ENCODE measurements around the gene THBS3.

THBS3 gene

DNA sequence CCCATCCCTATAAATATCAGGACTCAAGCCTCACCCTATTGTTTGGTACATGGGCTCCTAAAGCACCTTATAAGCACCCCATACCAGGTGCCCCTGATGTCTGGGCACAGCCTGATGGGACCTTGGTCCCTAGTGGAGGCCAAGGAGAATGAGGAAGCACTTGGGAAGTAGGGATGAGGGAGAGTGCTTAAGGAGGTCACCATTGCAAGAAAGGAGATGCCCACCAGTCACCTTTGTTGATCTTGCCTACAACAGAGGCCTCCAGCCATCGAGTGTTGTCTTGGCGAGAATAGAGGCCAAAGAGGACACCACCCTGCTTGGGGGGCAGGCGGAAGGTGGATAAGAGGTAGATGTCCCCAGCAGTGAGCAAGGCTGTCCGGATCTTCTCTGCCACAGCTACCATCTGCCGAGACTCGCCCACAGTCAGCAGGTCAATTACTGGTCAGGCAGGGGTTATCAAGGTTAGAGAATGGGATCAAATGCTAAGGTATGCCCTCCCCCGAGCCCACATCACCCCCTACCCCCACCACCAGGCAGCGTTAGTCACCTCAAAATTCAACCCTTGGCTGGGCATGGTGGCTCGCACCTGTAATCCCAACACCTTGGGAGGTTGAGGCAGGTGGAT lies 1.6 kb downstream of the THBS3 start:
- no peak for DNase-seq (ENCODE audit: extremely low read depth, low read depth)
- TF ChIP-seq, protein P1, sequence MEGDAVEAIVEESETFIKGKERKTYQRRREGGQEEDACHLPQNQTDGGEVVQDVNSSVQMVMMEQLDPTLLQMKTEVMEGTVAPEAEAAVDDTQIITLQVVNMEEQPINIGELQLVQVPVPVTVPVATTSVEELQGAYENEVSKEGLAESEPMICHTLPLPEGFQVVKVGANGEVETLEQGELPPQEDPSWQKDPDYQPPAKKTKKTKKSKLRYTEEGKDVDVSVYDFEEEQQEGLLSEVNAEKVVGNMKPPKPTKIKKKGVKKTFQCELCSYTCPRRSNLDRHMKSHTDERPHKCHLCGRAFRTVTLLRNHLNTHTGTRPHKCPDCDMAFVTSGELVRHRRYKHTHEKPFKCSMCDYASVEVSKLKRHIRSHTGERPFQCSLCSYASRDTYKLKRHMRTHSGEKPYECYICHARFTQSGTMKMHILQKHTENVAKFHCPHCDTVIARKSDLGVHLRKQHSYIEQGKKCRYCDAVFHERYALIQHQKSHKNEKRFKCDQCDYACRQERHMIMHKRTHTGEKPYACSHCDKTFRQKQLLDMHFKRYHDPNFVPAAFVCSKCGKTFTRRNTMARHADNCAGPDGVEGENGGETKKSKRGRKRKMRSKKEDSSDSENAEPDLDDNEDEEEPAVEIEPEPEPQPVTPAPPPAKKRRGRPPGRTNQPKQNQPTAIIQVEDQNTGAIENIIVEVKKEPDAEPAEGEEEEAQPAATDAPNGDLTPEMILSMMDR (IDR thresholded peaks at IDR 0.05; ENCODE audit: low read depth, low read length), result no peak

DNA sequence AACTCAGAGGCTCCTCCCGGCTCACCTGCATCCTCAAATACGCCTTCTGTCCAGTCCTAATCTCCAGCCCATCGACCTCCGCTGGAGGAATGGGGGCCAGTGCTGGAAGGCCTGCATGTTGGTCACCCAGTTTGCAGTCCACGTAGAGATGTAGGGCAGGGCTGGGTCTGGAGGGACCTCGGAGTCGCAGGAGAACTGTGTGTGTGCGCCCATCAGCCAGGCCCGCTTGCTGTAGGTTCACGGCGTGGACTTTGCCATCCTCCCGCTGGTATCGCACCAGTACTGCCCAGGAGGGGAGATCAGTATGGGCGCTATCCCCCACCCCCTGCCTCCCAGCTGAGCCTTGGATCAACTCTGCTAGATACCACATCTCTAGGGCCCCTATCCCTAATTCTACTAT lies 2.7 kb downstream of the THBS3 start:
- DNase-seq (ENCODE audit: extremely low read depth, low read depth), result no peak
- TF ChIP-seq, protein P1 (IDR thresholded peaks at IDR 0.05; ENCODE audit: low read depth, low read length), result no peak

DNA sequence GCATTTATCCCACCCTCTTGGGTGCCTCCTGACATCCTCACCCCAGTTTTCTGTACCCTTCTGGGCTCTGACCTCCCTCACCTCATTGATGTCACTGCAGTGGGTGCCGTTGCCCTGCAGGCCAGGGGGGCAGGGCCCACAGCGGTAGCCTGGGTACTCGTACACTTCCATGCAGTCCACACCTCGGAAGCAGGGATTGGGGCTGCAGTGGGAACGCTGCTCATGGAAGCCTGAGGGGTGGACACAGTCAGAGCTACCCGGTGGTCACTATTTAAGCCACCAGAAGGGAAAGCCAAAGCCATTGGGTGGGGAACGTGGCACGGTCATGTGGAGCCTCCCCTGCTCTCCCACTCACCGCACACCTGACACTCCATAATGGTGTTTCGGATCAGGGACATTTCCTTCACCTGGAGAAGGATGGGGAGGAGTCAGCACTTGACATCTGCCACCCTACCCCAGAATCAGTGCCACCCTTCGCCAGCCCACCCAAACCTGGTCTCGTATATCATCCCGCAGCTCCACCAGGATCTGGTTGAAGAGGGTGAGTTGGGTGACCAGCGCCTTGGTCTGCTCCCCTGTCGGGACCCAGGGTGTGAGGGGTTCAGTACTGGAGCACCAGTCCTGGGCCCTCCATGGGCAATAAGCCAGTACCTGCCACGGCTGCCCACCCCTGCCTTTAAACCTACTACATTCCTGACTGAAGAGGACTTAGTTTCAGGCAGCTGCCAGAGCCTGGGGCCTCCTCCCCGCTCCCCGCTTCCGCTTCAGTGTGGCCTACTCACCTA lies 4.8 kb downstream of the THBS3 start:
- TF ChIP-seq, protein P1 (IDR thresholded peaks at IDR 0.05; ENCODE audit: low read depth, low read length), result no peak
- no peak for DNase-seq (ENCODE audit: extremely low read depth, low read depth)

DNA sequence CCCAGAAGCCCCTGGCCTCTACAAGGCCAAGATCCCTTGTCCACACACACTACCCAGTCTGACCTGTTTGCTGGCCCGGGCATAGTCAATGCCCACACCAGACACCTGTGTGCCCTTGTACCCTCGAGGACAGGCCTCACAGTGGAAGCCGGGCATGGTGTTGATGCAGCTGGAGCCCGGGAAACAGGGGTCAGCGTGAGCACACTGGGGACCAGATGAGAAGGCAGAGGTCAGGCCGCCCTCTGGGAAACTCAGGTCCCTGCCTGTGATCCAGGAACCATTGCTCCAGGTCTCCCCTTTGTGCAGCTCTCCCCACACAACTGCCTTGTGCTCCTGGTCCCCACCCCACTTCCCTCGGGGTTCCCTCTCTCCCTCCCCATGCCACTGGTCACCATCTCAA lies 5.5 kb downstream of the THBS3 start:
- DNase-seq (ENCODE audit: extremely low read depth, low read depth), result no peak
- TF ChIP-seq, protein P1 (IDR thresholded peaks at IDR 0.05; ENCODE audit: low read depth, low read length), result no peak

DNA sequence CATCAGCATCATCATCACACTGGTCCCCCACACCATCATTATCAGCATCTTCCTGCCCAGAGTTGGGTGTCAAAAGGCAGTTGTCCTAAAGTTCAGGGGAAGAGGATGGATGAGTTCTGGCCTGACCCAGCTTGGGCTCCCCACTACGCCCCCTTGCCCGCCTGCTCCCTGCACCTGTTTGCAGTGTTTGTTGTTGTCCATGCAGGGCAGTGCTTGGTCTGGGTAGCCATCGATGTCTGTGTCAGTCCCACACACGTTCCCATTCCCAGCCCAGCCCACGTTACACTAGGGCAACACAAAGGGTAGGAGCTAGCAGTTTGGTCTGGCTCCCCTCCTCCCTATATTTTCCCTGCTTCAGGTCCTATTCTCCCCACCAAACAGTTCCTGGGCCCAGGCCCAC lies 6.8 kb downstream of the THBS3 start:
- TF ChIP-seq, protein P1 (IDR thresholded peaks at IDR 0.05; ENCODE audit: low read depth, low read length), result no peak
- DNase-seq (ENCODE audit: extremely low read depth, low read depth), result no peak

DNA sequence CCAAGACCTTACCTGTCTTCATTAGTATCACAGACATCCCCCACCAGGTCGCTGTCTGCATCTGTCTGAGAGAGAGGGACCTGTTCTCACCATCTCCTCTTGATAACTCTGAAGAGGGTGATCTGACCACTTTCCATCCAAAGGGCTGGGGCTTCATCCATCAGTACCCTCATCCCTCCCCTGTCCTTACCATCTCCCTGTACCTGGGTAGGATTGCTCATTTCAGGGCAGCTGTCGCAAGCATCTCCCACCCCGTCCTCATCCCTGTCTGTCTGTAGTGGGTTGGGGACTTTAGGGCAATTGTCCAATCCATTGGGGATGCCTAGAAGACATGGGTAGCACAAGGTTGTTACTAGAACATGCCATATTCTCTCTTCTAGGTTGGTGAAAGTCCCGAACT lies 7.9 kb downstream of the THBS3 start:
- TF ChIP-seq, protein P1 (IDR thresholded peaks at IDR 0.05; ENCODE audit: low read depth, low read length), result no peak
- no peak for DNase-seq (ENCODE audit: extremely low read depth, low read depth)

DNA sequence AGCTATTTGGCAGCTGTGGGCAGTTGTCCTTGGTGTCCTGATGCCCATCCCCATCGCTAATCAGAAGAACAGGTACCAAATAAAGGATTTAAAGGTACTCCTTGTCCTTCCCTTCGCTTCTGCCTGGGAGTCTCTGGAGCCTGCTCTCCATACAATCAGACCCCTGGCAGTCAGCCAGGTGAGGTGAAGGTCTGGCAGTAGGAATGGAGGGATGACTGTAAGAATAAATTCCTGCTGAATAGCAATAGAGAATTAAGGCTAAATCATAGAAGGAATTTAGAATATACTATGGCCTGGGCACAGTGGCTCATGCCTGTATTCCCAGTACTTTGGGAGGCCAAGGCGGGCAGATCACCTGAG lies 9.2 kb downstream of the THBS3 start:
- TF ChIP-seq, protein P1 (IDR thresholded peaks at IDR 0.05; ENCODE audit: low read depth, low read length), result no peak

More for the DNA sequence above, 9.2 kb downstream of the THBS3 start:
- DNase-seq (ENCODE audit: extremely low read depth, low read depth), result no peak
